IMR-90 (cell line): ENCODE results near the gene ARHGAP31. TPM values are rescaled to one million over a fixed set of nuclear protein-coding genes. Genes with fewer than 3 reads are reported as not detected.

ENCODE experiments used
- ATAC-seq: fragments of 200-7000 bp; cut with Tn5 transposase; 2 replicates; pipeline ENCODE4 v1.9.1; 2020; ENCODE audit warnings: low read depth, mild to moderate bottlenecking, moderate library complexity
- BruUV-seq: library from RNA; stranded (reverse); fragments of 400-500 nt; replicated peaks from 2 replicates; lab custom pipeline; 2021; lab: Mats Ljungman, UMichigan
- CTCF ChIA-PET: fragments of 300-600 bp; formaldehyde crosslinking; extraction: SDS; loops from one replicate; lab custom pipeline; 2021; ENCODE audit warnings: antibody characterized with exemption; lab: Yijun Ruan, JAX
- POLR2A ChIA-PET: fragments of 300-600 bp; sonication (Branson Sonifier 250); formaldehyde crosslinking; loops from one replicate; lab custom pipeline; 2022; ENCODE audit warnings: antibody characterized with exemption; ENCODE audit not compliant: unreplicated experiment; lab: Charles Lee
- DNase-seq: peaks from one replicate; pipeline ENCODE4 v3.0.0; 2013
- H2AFZ ChIP-seq: replicated peaks from 2 replicates; pipeline ENCODE3; 2013; ENCODE audit warnings: low read length, mild to moderate bottlenecking; ENCODE audit not compliant: poor library complexity
- H2AK5ac ChIP-seq: 2 replicates; pipeline ENCODE4 v1.6.1; 2013; ENCODE audit warnings: low read depth, low read length, inconsistent platforms
- H2AK9ac ChIP-seq: replicated peaks from 2 replicates; pipeline ENCODE3; 2013; ENCODE audit warnings: mild to moderate bottlenecking, low read depth, low read length, moderate library complexity; ENCODE audit not compliant: poor library complexity
- H2BK120ac ChIP-seq: 2 replicates; pipeline ENCODE4 v1.6.1; 2013; ENCODE audit warnings: low read depth, low read length, inconsistent platforms
- H2BK15ac ChIP-seq: 3 replicates; pipeline ENCODE4 v1.6.1; 2013; ENCODE audit warnings: low read depth, low read length, inconsistent platforms
- H2BK20ac ChIP-seq: 2 replicates; pipeline ENCODE4 v1.6.1; 2013; ENCODE audit warnings: low read depth, mild to moderate bottlenecking, inconsistent platforms, low read length, moderate library complexity
- H2BK5ac ChIP-seq: 2 replicates; pipeline ENCODE4 v1.6.1; 2013; ENCODE audit warnings: mild to moderate bottlenecking, low read depth, low read length, inconsistent platforms; ENCODE audit not compliant: poor library complexity, severe bottlenecking
- H3K14ac ChIP-seq: replicated peaks from 2 replicates; pipeline ENCODE4 v1.6.1; 2013; ENCODE audit warnings: low read depth, low read length, inconsistent platforms
- H3K18ac ChIP-seq: 2 replicates; pipeline ENCODE4 v1.6.1; 2013; ENCODE audit warnings: low read depth, low read length, control low read depth
- H3K23ac ChIP-seq: 2 replicates; pipeline ENCODE4 v1.6.1; 2013; ENCODE audit warnings: low read depth, low read length, inconsistent platforms
- H3K27ac ChIP-seq: 2 replicates; pipeline ENCODE4 v1.5.1; 2013; ENCODE audit warnings: mild to moderate bottlenecking, control low read depth, low read length; ENCODE audit not compliant: insufficient read depth
- H3K27me3 ChIP-seq: 2 replicates; pipeline ENCODE4 v1.6.1; 2013; ENCODE audit warnings: low read length; ENCODE audit not compliant: control insufficient read depth, insufficient read depth
- H3K36me3 ChIP-seq: 2 replicates; pipeline ENCODE4 v1.6.1; 2013; ENCODE audit warnings: low read length, mixed read lengths; ENCODE audit not compliant: control insufficient read depth, insufficient read depth
- H3K4ac ChIP-seq: 2 replicates; pipeline ENCODE4 v1.6.1; 2013; ENCODE audit warnings: low read depth, low read length, inconsistent platforms
- H3K4me1 ChIP-seq: 2 replicates; pipeline ENCODE4 v1.6.1; 2013; ENCODE audit warnings: low read length, mixed read lengths; ENCODE audit not compliant: control insufficient read depth, insufficient read depth
- H3K4me2 ChIP-seq: 2 replicates; pipeline ENCODE4 v1.6.1; 2013; ENCODE audit warnings: low read depth, mild to moderate bottlenecking, control low read depth, low read length, moderate library complexity
- H3K4me3 ChIP-seq: 2 replicates; pipeline ENCODE4 v1.5.1; 2013; ENCODE audit warnings: low read depth, mild to moderate bottlenecking, control low read depth, low read length, moderate library complexity; ENCODE audit not compliant: insufficient read depth
- H3K56ac ChIP-seq: 2 replicates; pipeline ENCODE4 v1.6.1; 2013; ENCODE audit warnings: low read length, inconsistent platforms; ENCODE audit not compliant: insufficient read depth; ENCODE audit errors: extremely low read depth
- H3K79me1 ChIP-seq, 2 experiments: 2 replicates each; pipeline ENCODE4 v1.6.1; 2013; ENCODE audit warnings: low read length in 2 of 2, inconsistent platforms in 1 of 2, low read depth in 1 of 2
- H3K9ac ChIP-seq: 2 replicates; pipeline ENCODE4 v1.6.1; 2013; ENCODE audit warnings: low read depth, low read length, control low read depth
- H3K9me1 ChIP-seq: 2 replicates; pipeline ENCODE4 v1.6.1; 2013; ENCODE audit warnings: low read length, inconsistent platforms; ENCODE audit not compliant: insufficient read depth
- H3K9me3 ChIP-seq: 2 replicates; pipeline ENCODE4 v1.6.1; 2013; ENCODE audit warnings: low read length; ENCODE audit not compliant: control insufficient read depth, insufficient read depth
- H4K20me1 ChIP-seq: 2 replicates; pipeline ENCODE4 v1.6.1; 2013; ENCODE audit warnings: low read length, inconsistent platforms; ENCODE audit not compliant: insufficient read depth
- H4K5ac ChIP-seq: 2 replicates; pipeline ENCODE4 v1.6.1; 2013; ENCODE audit warnings: mild to moderate bottlenecking, low read depth, low read length, control low read depth
- H4K8ac ChIP-seq, 2 experiments: 2 replicates each; pipeline ENCODE4 v1.6.1; 2013; ENCODE audit warnings: low read depth in 2 of 2, low read length in 2 of 2, control low read depth in 1 of 2, inconsistent platforms in 1 of 2
- H4K91ac ChIP-seq: 2 replicates; pipeline ENCODE4 v1.6.1; 2013; ENCODE audit warnings: low read depth, low read length, inconsistent platforms; ENCODE audit not compliant: insufficient read depth
- BHLHE40 ChIP-seq: fragments of 150-350 bp; IDR thresholded peaks from 2 replicates; pipeline ENCODE4 v1.6.1; 2016; ENCODE audit warnings: mild to moderate bottlenecking, low read depth, low read length
- CEBPB ChIP-seq: IDR thresholded peaks from 2 replicates; pipeline ENCODE4 v1.6.1; 2012; ENCODE audit warnings: low read depth, low read length, improper control_type of control experiment
- CHD1 ChIP-seq: IDR thresholded peaks from 2 replicates; pipeline ENCODE4 v1.6.1; 2012; ENCODE audit warnings: low read depth, low read length, improper control_type of control experiment
- CTCF ChIP-seq: conservative IDR thresholded peaks from 2 replicates; pipeline ENCODE4 v1.5.1; 2012; ENCODE audit warnings: mild to moderate bottlenecking, low read depth, low read length, improper control_type of control experiment
- FOS ChIP-seq: fragments of 150-350 bp; IDR thresholded peaks from 2 replicates; pipeline ENCODE4 v1.6.1; 2016; ENCODE audit warnings: low read depth, low read length
- MAFK ChIP-seq: IDR thresholded peaks from 2 replicates; pipeline ENCODE4 v1.6.1; 2012; ENCODE audit warnings: low read depth, low read length, improper control_type of control experiment
- MAZ ChIP-seq: IDR thresholded peaks from 2 replicates; pipeline ENCODE4 v1.6.1; 2012; ENCODE audit warnings: low read depth, mild to moderate bottlenecking, low read length, improper control_type of control experiment, moderate library complexity, borderline replicate concordance
- MXI1 ChIP-seq: IDR thresholded peaks from 2 replicates; pipeline ENCODE4 v1.6.1; 2012; ENCODE audit warnings: low read depth, mild to moderate bottlenecking, low read length, moderate library complexity, borderline replicate concordance
- NFE2L2 ChIP-seq: fragments of 150-350 bp; IDR thresholded peaks from 2 replicates; pipeline ENCODE4 v1.6.1; 2016; ENCODE audit warnings: low read depth, mild to moderate bottlenecking, low read length
- POLR2A ChIP-seq: IDR thresholded peaks from 2 replicates; pipeline ENCODE4 v1.6.1; 2012; ENCODE audit warnings: mild to moderate bottlenecking, low read depth, low read length
- RAD21 ChIP-seq: IDR thresholded peaks from 2 replicates; pipeline ENCODE4 v1.6.1; 2012; ENCODE audit warnings: low read length, improper control_type of control experiment
- RCOR1 ChIP-seq: IDR thresholded peaks from 2 replicates; pipeline ENCODE4 v1.6.1; 2012; ENCODE audit warnings: mild to moderate bottlenecking, low read length, improper control_type of control experiment; ENCODE audit not compliant: insufficient replicate concordance
- RFX5 ChIP-seq: IDR thresholded peaks from 2 replicates; pipeline ENCODE4 v1.8.0; 2012; ENCODE audit warnings: low read depth, mild to moderate bottlenecking, low read length, moderate library complexity
- SMC3 ChIP-seq: fragments of 150-350 bp; IDR thresholded peaks from 2 replicates; pipeline ENCODE4 v1.6.1; 2016; ENCODE audit warnings: low read depth, mild to moderate bottlenecking, antibody characterized with exemption, low read length, moderate library complexity
- USF2 ChIP-seq: fragments of 150-350 bp; IDR thresholded peaks from 2 replicates; pipeline ENCODE4 v1.6.1; 2017; ENCODE audit warnings: mild to moderate bottlenecking, antibody characterized with exemption, low read length, low read depth
- WGBS, 2 experiments: methylation state at CpG; one replicate each; pipeline versions ENCODE4 v1.1.5 to v1.1.7; 2013; ENCODE audit warnings: missing lambda C conversion rate in 2 of 2; ENCODE audit not compliant: insufficient read length in 1 of 2; ENCODE audit errors: extremely low coverage in 2 of 2; 5-methylcytosine and 5-hydroxymethylcytosine counted together
- dilution Hi-C: fragments of 300-500 bp; cut with HindIII; formaldehyde crosslinking; loops from one replicate; pipeline ENCODE4 v1.14.3; 2018; ENCODE audit warnings: low sequenced_read_pairs; ENCODE audit not compliant: unreplicated experiment
- in situ Hi-C: fragments of 300-500 bp; cut with MboI; formaldehyde crosslinking; loops from 3 replicates; pipeline ENCODE4 v1.14.3; 2019; ENCODE audit warnings: low sequenced_read_pairs, inconsistent platforms, mixed read lengths
- intact Hi-C: fragments of 100-400 bp; cut with micrococcal nuclease; formaldehyde crosslinking; loops from 2 replicates; pipeline ENCODE4 v1.10.0; 2022
- polyA plus RNA-seq, 3 experiments: library from polyadenylated mRNA; depleted of rRNA; stranded (reverse); fragments of >200 nt; gene quantifications; 2 replicates each; pipeline ENCODE4 v1.2.3, GENCODE V29; 2012; ENCODE audit warnings: low replicate concordance in 1 of 3
- total RNA-seq: library from RNA; depleted of rRNA; stranded (reverse); fragments of >200 nt; gene quantifications from 2 replicates; pipeline ENCODE4 v1.2.3, GENCODE V29; 2012

Gene ARHGAP31
- total and polyA plus RNA-seq, 2 of the 4 experiments (the other 2 are of a cell fraction), result 6.6 to 7.7 TPM

GRCh38 chr3:119362940-119363725, 69.0 kb downstream of the ARHGAP31 start:
- DNase-seq (no peak), ATAC-seq (no peak)
- no peak overlapping the region for H3K18ac ChIP-seq
- H4K20me1 ChIP-seq, result no peaks in the 10 kb centered on the region
- dilution Hi-C loops (no loop called here), in situ Hi-C loops (no loop called here), intact Hi-C loops (no loop called here)
- H3K4me3 ChIP-seq, result no peak overlapping the region
- peaks cover 3% of the 10 kb centered on the region; the same call in 1 of the 2 replicates for H3K9me1 ChIP-seq
- no peaks in the 10 kb centered on the region for H3K27me3 ChIP-seq
- H3K9me3 ChIP-seq, result no peaks in the 10 kb centered on the region
- WGBS, 2 experiments, result no CpG with 5 or more reads among the region's 7 CpGs
- H3K27ac ChIP-seq, result no peak overlapping the region
- H4K91ac ChIP-seq, result no peak overlapping the region
- no peak overlapping the region for H3K9ac ChIP-seq
- H2BK20ac ChIP-seq, result no peak overlapping the region
- no peak overlapping the region for H2BK15ac ChIP-seq
- H2BK120ac ChIP-seq, result no peak overlapping the region
- H4K5ac ChIP-seq, result no peak overlapping the region
- H3K4me1 ChIP-seq, result peaks cover 3% of the 10 kb centered on the region; the same call in 1 of the 2 replicates
- H4K8ac ChIP-seq, result no peak overlapping the region
- no peak overlapping the region for H3K4ac ChIP-seq
- no peak overlapping the region for H2BK5ac ChIP-seq
- H3K4me2 ChIP-seq, result no peak overlapping the region
- no peak overlapping the region for H2AK9ac ChIP-seq
- H2AK5ac ChIP-seq, result no peak overlapping the region
- ChIA-PET CTCF (interaction anchor here (0.6 kb wide), 1 partner anchor 342 kb away, joined by 3 read pairs; no protein-coding TSS in a partner anchor), POLR2A (no interaction called here)
- BruUV-seq, result no TSS peak
- H3K56ac ChIP-seq, result no peak overlapping the region
- H3K23ac ChIP-seq, result no peak overlapping the region
- peaks cover 3% of the 10 kb centered on the region for H3K36me3 ChIP-seq
- H3K79me1 ChIP-seq, result peaks cover 6 to 21% of the 10 kb centered on the region in 2 experiments; a peak in 3 of 4 replicates
- H3K14ac ChIP-seq, result no peak overlapping the region
- no peak overlapping the region for H2AFZ ChIP-seq
- TF ChIP-seq RFX5 (no peak), BHLHE40 (no peak), USF2 (no peak), MAZ (no peak), SMC3 (no peak), CEBPB (no peak), POLR2A (no peak), CTCF (no peak), RCOR1 (no peak), MXI1 (no peak), CHD1 (no peak), MAFK (no peak), FOS (no peak), NFE2L2 (no peak), RAD21 (no peak)
